Vagina (tissue), 2 donors: ENCODE data around the gene ASB3. TPM values are rescaled to one million over a fixed set of nuclear protein-coding genes. Genes with fewer than 3 reads are reported as not detected.

Experiments used
- DNase-seq, 2 donors: peaks; one replicate each; pipeline ENCODE4 v3.0.0-alpha.2; 2017; ENCODE audit errors: extremely low spot score in 2 of 2
- H3K27ac ChIP-seq: fragments of 200-600 bp; sonication (generic); one replicate; pipeline ENCODE4 v1.5.1; 2019
- H3K27me3 ChIP-seq: fragments of 200-600 bp; sonication (generic); one replicate; pipeline ENCODE4 v1.5.1; 2019
- H3K36me3 ChIP-seq, 2 donors: fragments of 200-600 bp; sonication (generic); one replicate each; pipeline ENCODE4 v1.5.1; 2017 to 2019
- H3K4me1 ChIP-seq: fragments of 200-600 bp; sonication (generic); one replicate; pipeline ENCODE4 v1.5.1; 2019
- H3K4me3 ChIP-seq, 2 donors: fragments of 200-600 bp; sonication (generic); 1 replicate in 1 of 2; 2 replicates in 1 of 2; pipeline ENCODE4 v1.5.1; 2016 to 2019
- H3K9me3 ChIP-seq: fragments of 200-600 bp; sonication (generic); one replicate; pipeline ENCODE4 v1.5.1; 2019
- CTCF ChIP-seq, 3 experiments: fragments of 450-650 bp in 2 of 3; fragments of 200-600 bp in 1 of 3; sonication (generic) in 1 of 3; IDR thresholded peaks; one replicate each; pipeline ENCODE4 v1.5.1; 2017 to 2019; ENCODE audit warnings: antibody characterized with exemption in 3 of 3, mild to moderate bottlenecking in 2 of 3, moderate library complexity in 2 of 3
- POLR2A ChIP-seq, 2 donors: fragments of 450-650 bp; IDR thresholded peaks; one replicate each; pipeline ENCODE4 v1.6.1; 2017; ENCODE audit warnings: antibody characterized with exemption in 2 of 2, mild to moderate bottlenecking in 2 of 2, moderate library complexity in 2 of 2
- POLR2AphosphoS5 ChIP-seq, 2 donors: sonication (generic); formaldehyde crosslinking; IDR thresholded peaks; one replicate each; pipeline ENCODE4 v1.9.0; 2017; ENCODE audit warnings: antibody characterized with exemption in 2 of 2, mild to moderate bottlenecking in 2 of 2, low read depth in 1 of 2; ENCODE audit not compliant: insufficient read depth in 1 of 2
- intact Hi-C: fragments of 100-400 bp; cut with DNase I; formaldehyde crosslinking; loops from one replicate; pipeline ENCODE4 v1.15.1; 2023
- total RNA-seq: library from RNA; depleted of rRNA; stranded (reverse); fragments of >200 nt; gene quantifications from one replicate; pipeline ENCODE4 v1.2.3, GENCODE V29; 2016

ASB3 gene
- total RNA-seq, 1 donor from 2014 or later = 13.5 TPM

- intact Hi-C loops = no loop called here
- peaks cover 24% of the 10 kb centered on the region for H3K4me1 ChIP-seq
- no peak for TF ChIP-seq CTCF (IDR thresholded peaks at IDR 0.05)
- no peak for TF ChIP-seq POLR2AphosphoS5 (IDR thresholded peaks at IDR 0.05; ENCODE audit: insufficient read depth in 1 of 2, low read depth in 1 of 2)
- no peak for TF ChIP-seq POLR2A (IDR thresholded peaks at IDR 0.05)
- no peaks in the 10 kb centered on the region for H3K27me3 ChIP-seq
- H3K9me3 ChIP-seq = no peaks in the 10 kb centered on the region
- no peaks in the 10 kb centered on the region for H3K36me3 ChIP-seq
- H3K27ac ChIP-seq = no peak overlapping the region
- no peak for DNase-seq
- H3K4me3 ChIP-seq = no peak overlapping the region
Measured at GRCh38 chr2:53778536-53779162, 8.1 kb downstream of the ASB3 start.

GRCh38 chr2:53777134-53777533 is 9.6 kb downstream of the ASB3 start:
- H3K4me3 ChIP-seq = no peak overlapping the region
- TF ChIP-seq POLR2A (IDR thresholded peaks at IDR 0.05) = no peak
- no peak for TF ChIP-seq CTCF (IDR thresholded peaks at IDR 0.05)
- no peak for TF ChIP-seq POLR2AphosphoS5 (IDR thresholded peaks at IDR 0.05; ENCODE audit: insufficient read depth in 1 of 2, low read depth in 1 of 2)
- H3K27me3 ChIP-seq = no peaks in the 10 kb centered on the region
- H3K9me3 ChIP-seq = no peaks in the 10 kb centered on the region
- H3K4me1 ChIP-seq = peaks cover 11% of the 10 kb centered on the region
- H3K27ac ChIP-seq = no peak overlapping the region
- no peaks in the 10 kb centered on the region for H3K36me3 ChIP-seq
- intact Hi-C loops = no loop called here
- no peak for DNase-seq

- intact Hi-C loops = no loop called here
- H3K4me3 ChIP-seq = no peak overlapping the region
- H3K27ac ChIP-seq = no peak overlapping the region
- no peaks in the 10 kb centered on the region for H3K27me3 ChIP-seq
- DNase-seq = no peak
- H3K4me1 ChIP-seq = peaks cover 17% of the 10 kb centered on the region
- no peaks in the 10 kb centered on the region for H3K36me3 ChIP-seq
- TF ChIP-seq CTCF (IDR thresholded peaks at IDR 0.05) (no peak), POLR2AphosphoS5 (IDR thresholded peaks at IDR 0.05; ENCODE audit: insufficient read depth in 1 of 2, low read depth in 1 of 2) (no peak), POLR2A (IDR thresholded peaks at IDR 0.05) (no peak)
- H3K9me3 ChIP-seq = no peaks in the 10 kb centered on the region
Measured at GRCh38 chr2:53770264-53770663, 16.5 kb downstream of the ASB3 start.

- Histone ChIP-seq H3K9me3 (no peaks in the 10 kb centered on the region), H3K27me3 (no peaks in the 10 kb centered on the region), H3K4me1 (peaks cover 17% of the 10 kb centered on the region), H3K27ac (no peak overlapping the region), H3K36me3 (no peaks in the 10 kb centered on the region), H3K4me3 (no peak overlapping the region)
- no peak for TF ChIP-seq CTCF (IDR thresholded peaks at IDR 0.05)
- TF ChIP-seq POLR2A (IDR thresholded peaks at IDR 0.05) = no peak
- TF ChIP-seq POLR2AphosphoS5 (IDR thresholded peaks at IDR 0.05; ENCODE audit: insufficient read depth in 1 of 2, low read depth in 1 of 2) = no peak
- intact Hi-C loops = no loop called here
- no peak for DNase-seq
Measured at GRCh38 chr2:53769318-53769945, 17.3 kb downstream of the ASB3 start.

GRCh38 chr2:53768242-53768542 is 18.6 kb downstream of the ASB3 start:
- TF ChIP-seq POLR2A (IDR thresholded peaks at IDR 0.05) (no peak), CTCF (IDR thresholded peaks at IDR 0.05) (no peak), POLR2AphosphoS5 (IDR thresholded peaks at IDR 0.05; ENCODE audit: insufficient read depth in 1 of 2, low read depth in 1 of 2) (no peak)
- peak overlapping the region; percentile 65 to 74 for H3K4me3 ChIP-seq
- no peak for DNase-seq
- peak overlapping the region; percentile 76 for H3K27ac ChIP-seq
- H3K4me1 ChIP-seq = peaks cover 17% of the 10 kb centered on the region
- H3K9me3 ChIP-seq = no peaks in the 10 kb centered on the region
- intact Hi-C loops = no loop called here
- no peaks in the 10 kb centered on the region for H3K27me3 ChIP-seq
- H3K36me3 ChIP-seq = peaks cover 0 to 3% of the 10 kb centered on the region in 2 donors
